H9 (cell line): ENCODE measurements around the gene NOD1. TPM values are rescaled to one million over a fixed set of nuclear protein-coding genes. Genes with fewer than 3 reads are reported as not detected.

Experiments used
- DNase-seq: peaks from one replicate; pipeline ENCODE4 v3.0.0-alpha.2; 2017
- H2AFZ ChIP-seq: one replicate; pipeline ENCODE4 v1.6.1; 2013; ENCODE audit warnings: mild to moderate bottlenecking, low read length, control low read depth, moderate library complexity
- H2AK5ac ChIP-seq: 2 replicates; pipeline ENCODE4 v1.6.1; 2013; ENCODE audit warnings: low read length, control low read depth, mixed read lengths; ENCODE audit not compliant: insufficient read length
- H2BK120ac ChIP-seq: one replicate; pipeline ENCODE4 v1.6.1; 2013; ENCODE audit warnings: low read depth, mild to moderate bottlenecking, low read length, control low read depth, inconsistent platforms; ENCODE audit not compliant: poor library complexity, severe bottlenecking
- H2BK12ac ChIP-seq: 2 replicates; pipeline ENCODE4 v1.6.1; 2013; ENCODE audit warnings: low read length, control low read depth, mixed read lengths, low read depth; ENCODE audit not compliant: insufficient read length
- H2BK15ac ChIP-seq: 2 replicates; pipeline ENCODE4 v1.6.1; 2013; ENCODE audit warnings: low read depth, low read length, control low read depth
- H2BK20ac ChIP-seq: one replicate; pipeline ENCODE4 v1.6.1; 2013; ENCODE audit warnings: low read depth, mild to moderate bottlenecking, low read length, control low read depth, inconsistent platforms; ENCODE audit not compliant: poor library complexity, severe bottlenecking
- H2BK5ac ChIP-seq: 2 replicates; pipeline ENCODE4 v1.6.1; 2013; ENCODE audit warnings: low read length, control low read depth, mixed read lengths; ENCODE audit not compliant: insufficient read length
- H3K14ac ChIP-seq: 2 replicates; pipeline ENCODE4 v1.6.1; 2013; ENCODE audit warnings: low read length, control low read depth; ENCODE audit not compliant: insufficient read depth
- H3K18ac ChIP-seq: 2 replicates; pipeline ENCODE4 v1.6.1; 2013; ENCODE audit warnings: low read depth, mild to moderate bottlenecking, mixed read lengths, low read length, control low read depth; ENCODE audit not compliant: insufficient read length
- H3K23ac ChIP-seq: 2 replicates; pipeline ENCODE4 v1.6.1; 2013; ENCODE audit warnings: low read length, control low read depth, mixed read lengths, low read depth; ENCODE audit not compliant: insufficient read length
- H3K23me2 ChIP-seq: 2 replicates; pipeline ENCODE4 v1.6.1; 2013; ENCODE audit warnings: low read depth, mild to moderate bottlenecking, mixed read lengths, low read length, control low read depth; ENCODE audit not compliant: insufficient read length, poor library complexity, severe bottlenecking
- H3K27ac ChIP-seq: 2 replicates; pipeline ENCODE4 v1.5.1; 2013; ENCODE audit warnings: low read length, control low read depth, mixed read lengths, low read depth; ENCODE audit not compliant: insufficient read length
- H3K27me3 ChIP-seq: 2 replicates; pipeline ENCODE4 v1.6.1; 2013; ENCODE audit warnings: low read length, control low read depth, inconsistent platforms; ENCODE audit not compliant: insufficient read depth
- H3K4ac ChIP-seq: 2 replicates; pipeline ENCODE4 v1.6.1; 2013; ENCODE audit warnings: low read depth, mild to moderate bottlenecking, control low read depth, inconsistent platforms, low read length, moderate library complexity
- H3K4me1 ChIP-seq: 2 replicates; pipeline ENCODE4 v1.6.1; 2013; ENCODE audit warnings: low read length, control low read depth, inconsistent platforms; ENCODE audit not compliant: insufficient read depth
- H3K4me2 ChIP-seq: 2 replicates; pipeline ENCODE4 v1.6.1; 2013; ENCODE audit warnings: low read length, control low read depth, mixed read lengths; ENCODE audit not compliant: insufficient read length, insufficient read depth
- H3K56ac ChIP-seq: 2 replicates; pipeline ENCODE4 v1.6.1; 2013; ENCODE audit warnings: low read depth, mild to moderate bottlenecking, mixed read lengths, low read length, control low read depth; ENCODE audit not compliant: insufficient read length
- H3K79me1 ChIP-seq: 2 replicates; pipeline ENCODE4 v1.6.1; 2013; ENCODE audit warnings: low read depth, mild to moderate bottlenecking, moderate library complexity, low read length, control low read depth, inconsistent platforms; ENCODE audit not compliant: insufficient read depth, poor library complexity, severe bottlenecking
- H3K79me2 ChIP-seq: 2 replicates; pipeline ENCODE4 v1.6.1; 2013; ENCODE audit warnings: low read length, control low read depth, inconsistent platforms; ENCODE audit not compliant: insufficient read depth
- H3K9ac ChIP-seq: 2 replicates; pipeline ENCODE4 v1.6.1; 2013; ENCODE audit warnings: low read length, control low read depth, mixed read lengths; ENCODE audit not compliant: insufficient read length; ENCODE audit errors: extremely low read depth
- H3K9me3 ChIP-seq: one replicate; pipeline ENCODE4 v1.6.1; 2013; ENCODE audit warnings: low read depth, low read length, inconsistent platforms; ENCODE audit not compliant: control insufficient read depth
- H3T11ph ChIP-seq: one replicate; pipeline ENCODE4 v1.6.1; 2013; ENCODE audit warnings: mild to moderate bottlenecking, low read length, control low read depth, inconsistent platforms
- H4K20me1 ChIP-seq: one replicate; pipeline ENCODE4 v1.6.1; 2013; ENCODE audit not compliant: control insufficient read depth, insufficient read length, insufficient read depth
- H4K5ac ChIP-seq: 2 replicates; pipeline ENCODE4 v1.6.1; 2013; ENCODE audit warnings: low read depth, mild to moderate bottlenecking, mixed read lengths, low read length, control low read depth; ENCODE audit not compliant: insufficient read length
- H4K8ac ChIP-seq: replicated peaks from 2 replicates; pipeline ENCODE4 v1.6.1; 2013; ENCODE audit warnings: low read length, control low read depth, mixed read lengths, low read depth; ENCODE audit not compliant: insufficient read length
- H4K91ac ChIP-seq: 2 replicates; pipeline ENCODE4 v1.6.1; 2013; ENCODE audit warnings: low read depth, mild to moderate bottlenecking, moderate library complexity, mixed read lengths, low read length, control low read depth; ENCODE audit not compliant: insufficient read length
- H3K27ac Mint-ChIP-seq, 3 experiments: 2 replicates in 2 of 3; 3 replicates in 1 of 3; pipeline ENCODE4 v1.8.0; 2020 to 2021; ENCODE audit warnings: mixed read lengths in 3 of 3, mild to moderate bottlenecking in 1 of 3, moderate library complexity in 1 of 3
- H3K27me3 Mint-ChIP-seq: 2 replicates; pipeline ENCODE4 v1.8.0; 2021; ENCODE audit warnings: low read depth, mild to moderate bottlenecking, moderate library complexity, mixed read lengths
- H3K36me3 Mint-ChIP-seq, 3 experiments: 2 replicates in 2 of 3; 3 replicates in 1 of 3; pipeline ENCODE4 v1.8.0; 2020 to 2021; ENCODE audit warnings: low read depth in 3 of 3, mixed read lengths in 3 of 3; ENCODE audit not compliant: insufficient read depth in 1 of 3
- H3K4me1 Mint-ChIP-seq, 2 experiments: 2 replicates each; pipeline ENCODE4 v1.8.0; 2020; ENCODE audit warnings: mixed read lengths in 2 of 2
- H3K4me3 Mint-ChIP-seq, 2 experiments: 2 replicates in 1 of 2; 3 replicates in 1 of 2; pipeline ENCODE4 v1.8.0; 2020 to 2021; ENCODE audit warnings: mild to moderate bottlenecking in 2 of 2, mixed read lengths in 2 of 2, moderate library complexity in 1 of 2
- H3K9me3 Mint-ChIP-seq, 2 experiments: 2 replicates in 1 of 2; 3 replicates in 1 of 2; pipeline ENCODE4 v1.8.0; 2020; ENCODE audit warnings: mild to moderate bottlenecking in 2 of 2, mixed read lengths in 2 of 2, moderate library complexity in 1 of 2
- CTCF ChIP-seq: fragments of 200-600 bp; sonication (generic); conservative IDR thresholded peaks from 3 replicates; pipeline ENCODE4 v1.8.0; 2021; ENCODE audit warnings: antibody characterized with exemption, mild to moderate bottlenecking
- WGBS: extraction: QIAGEN DNeasy Blood & Tissue Kit; methylation state at CpG from one replicate; pipeline ENCODE4 v1.1.7; 2013; ENCODE audit warnings: missing lambda C conversion rate, low lambda C conversion rate, mixed read lengths; ENCODE audit not compliant: insufficient read length; ENCODE audit errors: extremely low coverage; 5-methylcytosine and 5-hydroxymethylcytosine counted together
- total RNA-seq: library from RNA; stranded (reverse); gene quantifications from 2 replicates; pipeline ENCODE4 v1.2.1, GENCODE V29; 2021

Gene NOD1
- total RNA-seq, 1 experiment from 2014 or later, result 5.3 TPM

DNA sequence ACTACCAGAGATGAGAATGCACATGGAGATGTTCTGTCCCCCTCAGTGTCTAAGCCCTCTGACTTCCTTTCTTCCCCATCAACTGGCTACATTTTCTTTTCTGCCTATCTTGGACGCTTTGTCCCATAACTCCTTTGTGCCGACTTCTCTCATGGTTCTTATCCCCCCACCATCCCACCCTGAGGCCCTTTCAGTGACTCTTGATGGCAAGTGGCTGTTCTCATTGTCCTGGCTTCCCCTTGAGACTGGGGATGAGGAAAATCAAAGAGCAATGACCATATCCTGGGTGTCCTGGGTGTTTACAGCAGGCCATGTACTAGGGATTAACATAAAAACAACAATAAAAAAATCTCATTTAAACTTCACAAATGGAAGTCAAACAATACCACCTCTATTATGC lies 44.9 kb upstream of the NOD1 start:
- no peak overlapping the region for H3K18ac ChIP-seq
- no peak overlapping the region for H2BK20ac ChIP-seq
- no peak overlapping the region for H3K56ac ChIP-seq
- H3K4ac ChIP-seq, result no peak overlapping the region
- no peak overlapping the region for H3T11ph ChIP-seq
- DNase-seq, result no peak
- no peak overlapping the region for H3K9ac ChIP-seq
- Mint-ChIP-seq H3K27me3 (peaks cover 5% of the 10 kb centered on the region), H3K27ac (peak overlapping the region in 1 of 3 experiments; percentile 25; a peak in 1 of 7 replicates), H3K36me3 (no peaks in the 10 kb centered on the region), H3K9me3 (no peaks in the 10 kb centered on the region), H3K4me3 (no peak overlapping the region), H3K4me1 (peaks cover 10 to 14% of the 10 kb centered on the region in 2 experiments)
- no peak overlapping the region for H2BK120ac ChIP-seq
- no peaks in the 10 kb centered on the region for H3K79me2 ChIP-seq
- no peak for TF ChIP-seq CTCF
- H4K91ac ChIP-seq, result no peak overlapping the region
- no peaks in the 10 kb centered on the region for H4K20me1 ChIP-seq
- H2BK12ac ChIP-seq, result no peak overlapping the region
- no peak overlapping the region for H3K27ac ChIP-seq
- no peak overlapping the region for H4K8ac ChIP-seq
- no peak overlapping the region for H2BK15ac ChIP-seq
- H3K4me2 ChIP-seq, result no peak overlapping the region
- H3K9me3 ChIP-seq, result no peaks in the 10 kb centered on the region
- H3K4me1 ChIP-seq, result no peaks in the 10 kb centered on the region; the same call in 1 of the 2 replicates
- no peak overlapping the region for H2BK5ac ChIP-seq
- H2AFZ ChIP-seq, result no peak overlapping the region
- H3K23me2 ChIP-seq, result no peaks in the 10 kb centered on the region
- H2AK5ac ChIP-seq, result no peak overlapping the region
- no peaks in the 10 kb centered on the region for H3K27me3 ChIP-seq
- WGBS, result no CpG with 5 or more reads among the region's 2 CpGs
- H3K23ac ChIP-seq, result no peak overlapping the region
- no peak overlapping the region for H3K14ac ChIP-seq
- no peaks in the 10 kb centered on the region for H3K79me1 ChIP-seq
- no peak overlapping the region for H4K5ac ChIP-seq
